NCI-H774 (cell line): Measurements from ENCODE around the gene SEPTIN6.

ENCODE experiments used
- DNase-seq: peaks from one replicate; lab custom pipeline; 2025; lab: John Stamatoyannopoulos, UW

The SEPTIN6 gene

DNA sequence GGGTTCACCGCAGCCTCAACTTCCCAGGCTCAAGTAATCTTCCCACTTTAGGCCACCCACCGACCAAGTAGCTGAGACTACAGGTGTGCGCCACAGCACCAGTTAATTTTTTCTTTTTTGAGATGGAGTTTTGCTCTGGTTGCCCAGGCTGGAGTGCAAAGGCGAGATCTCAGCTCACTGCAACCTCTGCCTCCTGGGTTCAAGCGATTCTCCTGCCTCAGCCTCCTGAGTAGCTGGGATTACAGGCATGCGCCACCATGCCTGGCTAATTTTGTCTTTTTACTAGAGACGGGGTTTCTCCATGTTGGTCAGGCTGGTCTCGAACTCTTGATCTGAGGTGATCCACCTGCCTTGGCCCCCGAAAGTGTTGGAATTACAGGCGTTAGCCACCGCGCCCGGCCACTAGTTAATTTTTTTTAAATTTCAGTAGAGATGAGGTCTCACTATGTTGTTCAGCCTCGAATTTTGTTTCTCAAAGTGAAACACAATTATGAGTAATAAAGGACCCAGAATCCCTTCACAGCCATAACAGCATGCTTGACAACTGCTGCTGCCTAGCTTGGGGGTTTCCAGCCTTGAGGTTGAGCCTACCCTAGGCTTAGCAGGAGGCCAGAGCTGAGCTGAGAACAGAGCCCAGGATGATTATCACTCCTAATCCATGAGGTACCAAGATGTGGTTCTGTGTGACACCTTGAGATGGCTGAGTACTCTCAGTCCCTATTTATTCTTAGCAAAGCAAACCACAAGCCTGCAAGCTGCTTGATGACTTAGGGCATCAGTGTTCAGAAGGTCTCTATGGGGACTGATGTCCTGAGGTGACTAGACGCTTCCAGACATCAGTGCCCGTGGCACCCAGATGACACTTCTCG is 45.2 kb downstream of the SEPTIN6 start:
- DNase-seq, result no peak

DNA sequence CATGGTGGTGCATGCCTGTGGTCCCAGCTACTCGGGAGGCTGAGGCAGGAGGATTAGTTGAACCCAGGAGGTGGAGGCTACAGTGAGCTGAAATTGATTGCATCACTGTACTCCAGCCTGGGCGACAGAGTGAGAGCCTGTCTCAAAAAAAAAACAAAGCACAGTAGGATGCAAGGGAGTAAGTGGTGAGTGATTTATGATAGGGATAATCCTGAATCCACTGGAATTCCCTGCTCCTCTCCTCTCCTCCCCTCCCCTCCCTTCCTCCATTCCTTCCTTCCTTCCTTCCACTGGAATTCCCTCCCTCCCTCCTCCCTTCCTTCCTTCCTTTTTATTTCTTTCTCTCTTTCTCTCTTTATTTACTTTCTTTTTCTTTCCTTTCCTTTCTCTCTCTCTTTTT is 45.9 kb downstream of the SEPTIN6 start:
- DNase-seq, result no peak

DNA sequence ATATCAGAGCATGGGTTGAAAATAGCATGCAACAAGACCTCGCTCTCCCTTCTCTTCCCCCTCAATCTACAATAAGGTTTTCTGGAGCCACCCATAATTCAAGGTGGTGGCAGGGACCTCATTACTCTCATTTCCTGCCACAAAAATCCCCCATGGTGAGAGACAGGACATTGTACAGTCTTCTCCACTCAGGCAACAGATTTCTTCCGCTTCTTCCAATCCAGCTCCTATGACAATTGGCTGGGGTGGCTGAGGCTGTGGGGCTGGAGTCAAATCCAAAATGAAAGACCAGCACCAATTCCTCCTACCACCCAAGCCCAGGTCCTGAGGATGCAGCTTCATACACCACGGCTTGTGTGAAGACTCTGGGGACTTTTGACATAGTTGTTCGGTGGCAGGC is 46.5 kb downstream of the SEPTIN6 start:
- no peak for DNase-seq

DNA sequence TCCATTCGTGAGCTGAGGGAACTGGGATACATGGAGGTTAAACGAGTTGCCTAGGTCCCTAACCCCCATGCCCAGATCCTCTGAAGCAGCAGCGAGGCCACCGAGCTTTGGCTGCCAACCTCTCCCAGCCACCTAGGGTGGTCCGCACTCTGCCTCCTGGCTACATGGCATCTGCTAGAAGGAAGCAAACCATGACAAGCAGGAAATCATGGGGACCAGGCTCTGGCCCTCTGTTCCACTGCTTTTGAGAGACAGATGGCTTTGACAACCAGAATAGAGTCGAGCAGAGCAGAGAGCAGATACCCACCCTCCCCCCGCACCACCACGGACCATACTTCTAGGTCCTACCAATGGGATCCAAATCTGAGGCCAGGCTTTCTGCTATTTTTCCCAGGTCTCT is 49.3 kb downstream of the SEPTIN6 start:
- DNase-seq, result no peak
